Sciatic nerve (tissue), 2 donors: ENCODE data around the gene RECK. TPM values are rescaled to one million over a fixed set of nuclear protein-coding genes. Genes with fewer than 3 reads are reported as not detected.

Experiments
- ATAC-seq: fragments of 200-7000 bp; cut with Tn5 transposase; one replicate; pipeline ENCODE4 v1.9.1; 2020; ENCODE audit warnings: mild to moderate bottlenecking, moderate library complexity
- DNase-seq: peaks from one replicate; pipeline ENCODE4 v3.0.0-alpha.2; 2020; ENCODE audit warnings: low spot score
- intact Hi-C: fragments of 100-400 bp; cut with DNase I; formaldehyde crosslinking; loops from one replicate; pipeline ENCODE4 v1.14.2; 2022
- total RNA-seq: library from RNA; stranded (reverse); fragmentation: NEBNext Ultra II Directional; extraction: Animal tissue kit (Norgen Biotek cat#: 25700); gene quantifications from one replicate; pipeline ENCODE4 v1.2.1, GENCODE V29; 2021
- donor health status: DM: no; HTN: no; CAD: no.
- donor health status: DM: no; HTN: no; CAD: no.

Gene RECK
- total RNA-seq, 1 donor from 2014 or later, result 24.0 TPM

DNA sequence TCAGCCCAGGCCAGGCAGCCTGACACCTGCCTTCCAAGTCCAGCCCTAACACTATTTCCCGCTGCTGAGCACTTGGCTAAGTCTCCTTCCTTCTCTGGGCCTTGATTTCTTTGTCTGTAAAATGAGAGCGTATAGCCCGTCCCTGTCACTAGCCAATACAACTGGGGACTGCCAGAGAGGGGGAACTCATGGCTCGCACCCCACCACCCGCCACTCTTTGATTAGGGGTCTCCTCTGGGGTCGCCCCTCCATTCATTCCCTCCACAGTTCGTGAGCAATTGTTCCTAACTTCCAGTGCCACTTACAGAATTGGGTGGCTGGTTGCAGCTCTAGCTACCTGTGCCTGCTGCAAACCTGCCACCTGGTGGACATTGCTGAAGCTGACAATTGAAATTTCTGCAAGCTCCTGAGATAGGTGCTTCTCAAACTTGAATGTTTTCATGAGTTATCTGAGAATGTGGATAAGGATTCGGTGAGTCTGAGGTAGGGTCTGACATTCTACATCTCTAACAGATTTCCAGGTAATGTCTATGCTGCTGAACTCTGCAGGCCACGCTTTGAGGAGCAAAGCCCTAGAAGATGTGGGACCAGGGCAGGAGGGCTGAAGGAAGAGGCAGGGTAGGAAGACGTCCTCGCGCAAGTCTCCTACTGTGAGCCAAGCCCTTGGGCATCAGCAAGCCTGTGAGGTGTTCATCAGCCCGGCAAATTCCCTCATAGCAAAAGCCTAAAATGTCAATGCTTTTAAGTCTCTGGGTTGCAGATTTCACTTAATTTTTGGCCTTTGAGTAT lies 13.3 kb upstream of the RECK start:
- intact Hi-C loops, result loop anchor here (10.0 kb wide), 1 partner anchor 69 kb away; the partner anchor contains the start of gene OR2S2
- ATAC-seq (peak; percentile 65), DNase-seq (peak; percentile 74)

DNA sequence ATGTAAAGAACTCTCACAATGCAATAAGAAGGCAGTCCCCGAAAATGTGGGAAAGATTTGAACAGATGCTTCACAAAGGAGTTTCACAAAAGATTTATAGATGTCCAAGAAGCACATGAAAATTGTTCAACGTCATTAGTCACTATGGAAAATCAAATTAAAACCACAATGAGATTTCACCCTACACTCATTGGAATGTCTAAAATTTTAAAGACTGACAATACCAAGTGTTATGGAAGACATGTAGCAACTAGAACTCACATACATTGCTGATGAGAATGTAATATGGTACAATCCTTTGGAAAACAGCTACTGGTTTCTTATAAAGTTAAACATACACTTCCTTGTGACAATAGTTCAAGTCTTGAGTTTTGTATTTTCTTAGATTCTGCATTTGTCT lies 11.0 kb upstream of the RECK start:
- no peak for DNase-seq
- intact Hi-C loops, result loop anchor here (10.0 kb wide), 1 partner anchor 71 kb away; the partner anchor contains the start of gene OR2S2
- no peak for ATAC-seq

DNA sequence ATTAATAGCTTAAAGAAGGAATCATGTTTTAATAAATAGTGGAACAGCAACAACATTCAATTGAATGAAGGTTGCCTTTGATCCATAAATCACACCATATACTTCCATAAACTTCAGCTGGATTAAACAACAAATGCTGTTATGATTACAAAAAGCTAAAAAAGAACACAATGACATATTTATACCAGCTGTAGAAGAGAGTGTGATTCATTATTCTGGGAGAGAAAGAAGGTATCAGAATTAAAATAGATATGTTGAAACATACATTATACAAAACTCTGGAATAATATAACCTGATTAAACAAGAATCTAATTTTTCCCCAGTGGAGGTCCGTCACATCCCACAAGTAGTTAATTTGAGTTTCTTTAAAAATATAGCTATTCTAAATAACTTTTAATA lies 7.5 kb upstream of the RECK start:
- DNase-seq, result no peak
- intact Hi-C loops, result loop anchor here (10.0 kb wide), 1 partner anchor 74 kb away; the partner anchor contains the start of gene OR2S2
- no peak for ATAC-seq

DNA sequence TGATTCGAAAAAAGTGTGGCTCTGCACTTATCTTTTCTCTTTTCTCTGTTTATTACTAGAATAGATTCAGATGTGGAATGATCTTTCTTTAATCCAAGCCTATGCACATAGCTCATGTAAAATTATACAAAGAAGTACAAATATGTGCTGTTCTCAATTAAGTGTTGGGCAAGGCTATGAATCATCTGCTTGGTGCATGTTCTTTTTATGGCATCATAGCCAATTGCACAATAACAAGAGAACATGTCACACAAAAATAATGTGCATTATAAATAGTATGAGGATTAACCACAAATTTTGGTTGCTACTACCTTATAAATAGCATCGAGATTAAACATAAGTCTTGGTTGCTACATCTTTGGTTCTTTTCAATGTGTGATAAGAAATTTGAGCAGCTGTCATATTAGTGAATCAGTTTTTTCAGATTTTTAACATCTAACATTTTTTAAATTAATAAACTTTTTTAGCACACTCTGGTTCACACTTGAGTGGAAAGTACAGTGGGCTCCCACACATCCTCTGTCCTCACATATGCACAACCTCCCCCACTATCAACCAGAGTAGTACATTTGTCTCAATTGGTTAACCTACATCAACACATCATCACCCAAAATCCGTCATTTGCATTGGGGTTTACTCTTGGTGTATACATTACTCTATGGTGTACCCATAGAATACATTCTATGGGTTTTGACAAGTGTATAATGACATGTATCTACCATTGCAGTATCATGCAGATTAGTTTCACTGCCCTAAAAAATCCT lies 6.8 kb upstream of the RECK start:
- ATAC-seq (peak; percentile 89), DNase-seq (no peak)
- intact Hi-C loops, result loop anchor here (10.0 kb wide), 1 partner anchor 75 kb away; the partner anchor contains the start of gene OR2S2

DNA sequence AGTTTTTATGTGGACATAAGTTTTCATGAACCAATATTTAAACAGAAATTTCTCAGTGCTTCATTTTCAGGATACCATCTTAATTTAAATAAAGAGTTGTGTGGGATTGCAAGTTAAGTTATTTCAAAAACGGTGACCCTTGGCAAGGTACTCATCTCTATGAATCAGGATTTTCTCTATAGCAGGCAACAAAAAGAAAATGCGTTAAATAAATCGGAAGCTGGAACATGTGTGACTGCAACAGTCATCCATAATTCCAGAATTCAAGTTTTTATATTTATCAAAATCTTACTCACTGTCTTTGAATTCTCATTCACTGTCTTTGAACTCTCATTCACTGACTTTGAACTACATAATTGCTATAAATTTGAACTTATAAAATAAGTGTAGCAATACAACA lies 5.8 kb upstream of the RECK start:
- no peak for ATAC-seq
- intact Hi-C loops, result no loop called here
- no peak for DNase-seq

DNA sequence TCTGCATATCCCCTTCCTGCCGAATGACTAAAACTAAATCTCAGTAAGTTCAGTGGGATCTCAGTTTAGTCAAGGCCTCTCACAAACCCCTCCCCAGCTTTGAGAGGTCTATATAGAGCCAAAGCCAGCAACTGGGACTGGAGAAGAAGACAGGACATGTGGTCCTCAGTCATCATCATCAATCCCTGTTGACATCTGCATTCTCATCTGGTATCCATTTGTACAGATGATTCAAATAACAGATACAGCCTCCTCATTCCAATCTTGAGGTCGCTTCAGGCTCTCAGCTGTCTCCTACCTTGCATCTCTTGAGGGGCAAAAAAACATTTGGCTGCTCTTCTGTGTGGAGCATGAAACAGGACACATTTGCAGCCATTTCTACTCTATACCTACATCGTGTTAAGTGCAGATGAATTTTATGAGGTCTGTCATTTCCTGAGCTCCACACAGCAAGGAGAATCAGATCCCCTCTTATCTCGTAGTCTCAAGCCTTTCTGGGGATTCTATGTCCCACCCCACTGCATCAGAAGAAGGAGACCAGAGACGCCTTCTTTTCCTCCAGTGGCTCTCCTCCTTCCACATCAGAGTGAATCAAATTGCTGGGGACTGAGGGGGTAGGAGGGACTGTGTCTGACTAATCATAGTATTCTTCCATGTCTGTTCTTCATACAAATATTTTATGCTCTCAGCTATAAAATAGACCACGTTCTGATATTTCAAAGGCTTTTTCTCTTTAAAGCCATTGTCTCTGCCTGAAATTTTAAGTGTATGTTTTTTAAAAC lies 4.7 kb upstream of the RECK start:
- intact Hi-C loops, result no loop called here
- DNase-seq (no peak), ATAC-seq (no peak)

DNA sequence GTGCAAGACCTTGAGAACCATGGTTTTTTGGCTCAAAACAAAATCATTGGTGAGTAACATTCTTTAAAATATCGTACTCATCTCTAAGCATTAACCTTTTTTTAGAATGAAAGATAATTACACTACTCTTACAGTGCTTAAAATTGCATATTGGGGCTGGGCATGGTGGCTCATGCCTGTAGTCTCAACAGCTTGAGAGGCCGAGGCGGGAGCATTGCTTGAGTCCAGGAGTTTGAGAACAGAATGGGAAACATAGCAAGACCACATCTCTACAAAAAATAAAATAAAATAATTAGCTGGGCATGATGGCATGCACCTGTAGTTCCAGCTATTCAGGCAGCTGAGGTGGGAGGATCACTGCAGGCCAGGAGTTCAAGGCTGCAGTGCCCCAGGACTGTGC lies 2.9 kb upstream of the RECK start:
- DNase-seq (no peak), ATAC-seq (no peak)
- intact Hi-C loops, result no loop called here

DNA sequence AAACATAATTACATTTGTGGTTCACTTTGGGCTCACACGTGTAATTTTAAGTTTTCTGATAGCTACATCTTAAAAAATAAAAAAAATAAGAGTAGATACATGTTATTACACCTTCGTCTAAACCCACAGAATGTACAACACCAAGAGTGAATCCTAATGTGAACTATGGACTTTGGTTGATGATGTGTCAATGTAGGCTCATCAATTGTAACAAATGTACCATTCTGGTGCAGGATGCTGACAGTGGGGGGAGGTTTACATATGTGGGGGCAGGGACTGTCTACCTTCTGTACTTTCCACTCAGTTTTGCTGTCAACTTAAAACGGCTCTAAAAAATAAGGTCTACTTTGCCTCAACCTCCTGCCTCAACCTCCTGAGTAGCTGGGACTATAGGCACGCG lies 2.5 kb upstream of the RECK start:
- ATAC-seq, result no peak
- no peak for DNase-seq
- intact Hi-C loops, result no loop called here

DNA sequence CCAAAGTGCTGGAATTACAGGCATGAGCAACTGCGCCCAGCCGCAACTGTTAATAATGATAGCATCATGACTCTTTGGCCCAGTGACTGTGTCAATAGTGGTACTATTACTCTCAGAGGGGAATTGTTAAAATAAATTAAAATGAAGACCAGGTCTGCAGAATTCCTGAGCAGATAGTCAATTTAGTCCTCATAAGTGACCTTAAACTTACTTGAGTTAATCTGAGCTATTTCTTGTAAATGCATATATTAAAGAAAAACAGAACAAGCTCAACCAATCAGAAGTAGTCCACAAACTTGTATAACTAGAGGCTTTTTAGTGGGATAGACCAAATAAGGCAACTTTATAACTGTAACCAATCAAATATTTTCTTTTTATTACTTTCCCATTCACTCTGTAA lies 1.7 kb upstream of the RECK start:
- DNase-seq, result no peak
- ATAC-seq, result no peak
- intact Hi-C loops, result no loop called here

DNA sequence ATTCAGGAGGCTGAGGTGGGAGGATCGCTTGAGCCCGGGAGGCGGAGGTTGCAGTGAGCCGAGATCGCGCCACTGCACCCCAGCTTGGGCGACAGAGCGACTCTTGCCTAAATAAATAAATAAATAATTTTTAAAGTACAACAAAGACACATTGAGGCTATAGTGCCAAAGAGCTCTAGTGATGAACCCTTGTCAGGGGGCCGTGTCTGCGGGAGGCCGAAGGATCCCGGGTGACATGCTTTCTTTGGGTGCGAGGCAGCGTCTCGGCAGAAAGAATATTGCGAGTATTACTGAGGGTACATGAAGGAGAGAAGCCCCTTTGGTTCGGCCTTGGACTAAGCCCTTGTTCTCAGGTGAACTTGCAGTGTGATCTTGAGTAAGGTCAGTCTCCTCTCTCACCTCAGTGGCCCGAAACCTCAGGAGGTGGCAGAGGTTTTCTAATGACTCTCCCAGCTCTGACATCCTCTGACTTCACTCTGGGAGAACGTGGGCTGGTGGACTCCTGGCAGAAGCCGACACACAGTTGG lies 397 bp upstream of the RECK start:
- DNase-seq, result no peak
- intact Hi-C loops, result no loop called here
- ATAC-seq, result peak; percentile 4

DNA sequence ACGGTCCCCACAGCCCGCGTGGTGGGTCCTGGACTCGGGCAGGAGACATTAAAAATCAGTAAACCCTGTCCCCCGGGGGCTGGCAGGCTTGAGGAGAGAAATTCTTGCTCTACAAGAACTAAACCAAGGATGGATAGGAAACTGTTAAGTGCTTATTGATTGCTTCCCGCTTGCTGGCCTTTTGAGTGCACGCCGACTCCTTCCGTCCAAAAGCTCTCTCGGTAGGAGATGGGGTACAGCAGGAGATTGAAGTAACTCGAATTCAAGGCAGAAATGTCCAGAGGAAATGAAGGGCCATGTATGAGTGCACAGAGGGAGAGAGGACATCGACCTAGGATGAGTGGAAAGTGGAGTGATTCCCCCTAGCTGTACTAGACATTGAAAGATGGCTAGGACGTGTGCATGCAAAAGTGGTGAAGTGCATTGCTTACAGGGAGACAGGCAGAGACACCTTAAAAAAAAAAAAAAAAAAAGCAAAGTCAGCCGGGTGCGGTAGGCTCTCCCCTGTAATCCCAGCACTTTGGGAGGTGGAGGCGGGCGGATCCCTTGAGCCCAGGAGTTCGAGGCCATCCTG lies 923 bp downstream of the RECK start:
- DNase-seq, result no peak
- intact Hi-C loops, result no loop called here
- peak; percentile 33 for ATAC-seq

DNA sequence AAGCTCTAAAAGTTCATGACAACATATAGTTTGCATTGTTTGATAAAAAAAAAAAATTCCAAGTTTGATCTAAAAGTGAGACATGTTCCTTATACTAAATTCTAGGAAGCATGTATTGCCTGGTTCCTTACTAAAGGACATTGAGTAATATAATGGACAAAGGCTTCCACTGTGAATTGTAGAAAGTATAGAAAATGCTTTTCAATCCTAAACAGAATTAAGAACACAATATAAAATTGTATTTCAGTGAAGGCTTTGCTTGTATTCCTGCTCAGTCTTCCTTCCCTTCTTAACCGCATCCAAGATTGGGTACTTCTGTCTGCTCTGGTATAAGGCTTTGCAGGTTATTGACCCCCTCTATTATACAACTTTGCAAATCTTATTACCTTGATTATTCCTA lies 2.4 kb downstream of the RECK start:
- DNase-seq, result no peak
- no peak for ATAC-seq
- intact Hi-C loops, result no loop called here

DNA sequence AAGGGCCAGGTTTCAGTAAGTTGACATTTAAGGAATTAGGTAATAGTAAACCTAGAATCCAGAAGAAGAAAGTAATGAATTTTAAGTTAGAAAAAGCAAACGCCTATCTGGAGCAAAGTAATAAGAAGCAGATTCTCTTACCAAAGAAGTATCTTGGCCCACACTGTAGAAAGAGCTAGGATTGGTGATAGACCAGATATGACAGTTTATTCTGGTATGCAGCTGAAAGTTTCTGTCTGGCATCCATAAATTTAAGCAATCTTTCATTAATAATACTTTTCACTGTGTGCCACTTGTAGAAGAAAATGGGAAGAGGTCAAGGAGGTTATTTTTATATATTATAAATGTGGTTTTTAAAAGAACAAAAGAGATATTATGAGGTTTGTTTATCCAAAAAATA lies 3.0 kb downstream of the RECK start:
- no peak for DNase-seq
- ATAC-seq, result no peak
- intact Hi-C loops, result no loop called here

DNA sequence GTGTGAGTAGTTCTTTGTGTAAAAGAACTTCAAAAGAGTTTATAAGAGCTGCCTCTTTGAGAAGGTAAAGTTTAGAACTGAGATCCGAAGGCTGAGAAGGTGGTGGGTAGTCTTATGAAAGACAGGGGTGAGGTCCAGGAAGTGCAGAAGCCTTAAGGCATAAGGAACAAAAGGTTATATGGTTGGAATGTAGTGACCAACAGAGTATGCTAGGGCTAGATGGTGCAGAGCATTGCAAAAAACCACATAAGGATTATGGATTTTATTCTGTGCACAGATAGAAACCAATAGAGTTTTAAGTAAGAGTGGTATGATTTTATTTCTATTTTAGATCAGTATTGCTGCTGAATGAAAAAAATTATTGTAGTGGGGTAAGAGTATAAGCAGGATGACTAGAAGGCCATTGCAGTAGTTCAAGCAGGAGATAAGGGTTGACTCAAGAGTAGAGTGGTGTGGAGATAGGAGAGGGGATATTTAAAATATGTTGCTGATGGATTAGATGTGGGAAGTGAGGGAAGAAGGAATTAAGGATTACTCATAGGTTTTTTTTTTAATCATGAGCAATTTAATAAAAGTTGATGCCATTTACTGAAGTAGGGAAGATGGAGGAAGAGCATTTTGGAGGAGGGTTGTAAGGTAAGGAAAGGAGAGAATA lies 3.7 kb downstream of the RECK start:
- intact Hi-C loops, result no loop called here
- DNase-seq, result no peak
- no peak for ATAC-seq

DNA sequence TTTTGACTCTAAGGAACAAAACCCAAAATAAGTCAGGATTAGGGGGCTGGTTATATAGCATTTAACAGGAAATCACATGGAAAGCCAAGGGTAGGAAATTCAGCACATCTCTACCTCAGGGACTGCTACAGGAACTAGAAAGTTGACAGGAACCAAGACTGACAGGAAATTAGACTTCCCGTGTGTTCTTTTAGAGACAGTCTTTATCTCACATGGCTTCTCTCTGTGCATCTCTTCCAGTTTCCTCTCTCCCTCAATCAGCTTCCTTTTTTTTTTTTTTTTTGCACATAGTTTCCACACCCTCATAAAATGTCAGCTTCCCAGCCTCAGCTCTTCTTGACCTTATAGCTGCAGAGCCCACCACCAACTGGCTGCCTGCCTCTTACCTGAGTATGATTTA lies 4.8 kb downstream of the RECK start:
- no peak for ATAC-seq
- no peak for DNase-seq
- intact Hi-C loops, result no loop called here

DNA sequence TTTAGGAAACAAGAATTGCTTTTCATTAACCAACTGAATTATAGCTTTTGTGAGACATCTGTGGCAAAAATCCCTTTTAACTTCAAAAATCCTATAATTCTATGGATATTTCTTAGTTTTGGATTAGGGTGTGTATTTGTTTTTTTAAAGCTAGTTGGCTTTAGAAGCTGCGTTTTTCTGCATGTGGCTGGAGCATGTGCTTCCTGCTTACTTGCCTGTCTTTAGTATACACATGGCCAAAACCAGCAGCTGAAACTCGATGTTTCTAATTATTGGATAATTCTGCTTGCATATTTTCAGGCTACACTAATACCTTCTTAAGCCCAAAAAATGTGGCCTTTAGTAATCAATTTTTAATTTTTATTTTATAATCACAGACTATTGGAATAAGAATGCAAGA lies 8.9 kb downstream of the RECK start:
- DNase-seq (no peak), ATAC-seq (no peak)
- intact Hi-C loops, result no loop called here

DNA sequence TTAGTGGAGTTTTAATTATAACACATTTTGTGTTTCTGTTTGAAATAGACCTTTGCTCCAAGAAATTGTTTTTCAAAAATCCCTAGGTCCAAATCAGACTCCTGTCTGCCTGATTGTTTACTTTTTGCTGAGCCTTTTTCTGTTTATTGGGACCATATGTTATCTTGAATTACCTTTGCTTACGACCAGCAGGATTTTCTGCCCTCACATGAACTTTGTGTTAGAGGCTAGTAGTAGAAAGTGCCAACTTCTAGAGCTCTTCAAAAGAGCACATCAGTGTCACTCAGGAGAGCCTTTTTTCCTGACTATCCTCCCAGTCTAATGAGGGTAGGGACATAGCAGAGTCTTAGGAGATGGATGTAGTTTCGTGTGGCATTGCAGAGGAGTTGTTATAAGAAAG lies 10.2 kb downstream of the RECK start:
- ATAC-seq, result no peak
- no peak for DNase-seq
- intact Hi-C loops, result no loop called here

DNA sequence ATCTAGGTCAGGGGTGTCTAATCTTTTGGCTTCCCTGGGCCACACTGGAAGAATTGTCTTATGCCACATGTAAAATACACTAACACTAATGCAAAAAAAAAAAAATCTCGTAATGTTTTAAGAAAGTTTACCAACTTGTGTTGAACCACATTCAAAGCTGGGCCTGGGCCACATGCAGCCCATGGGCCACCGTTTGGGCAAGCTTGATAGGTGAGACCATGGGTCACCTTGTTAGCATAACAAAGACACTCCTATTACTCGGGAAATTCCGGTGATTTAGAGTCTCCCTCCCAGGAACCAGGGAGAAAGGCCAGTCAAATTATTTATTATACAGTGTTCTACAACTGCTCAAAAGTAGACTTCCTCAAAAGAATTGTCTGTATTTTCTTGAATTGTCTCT lies 12.7 kb downstream of the RECK start:
- no peak for DNase-seq
- no peak for ATAC-seq
- intact Hi-C loops, result no loop called here

DNA sequence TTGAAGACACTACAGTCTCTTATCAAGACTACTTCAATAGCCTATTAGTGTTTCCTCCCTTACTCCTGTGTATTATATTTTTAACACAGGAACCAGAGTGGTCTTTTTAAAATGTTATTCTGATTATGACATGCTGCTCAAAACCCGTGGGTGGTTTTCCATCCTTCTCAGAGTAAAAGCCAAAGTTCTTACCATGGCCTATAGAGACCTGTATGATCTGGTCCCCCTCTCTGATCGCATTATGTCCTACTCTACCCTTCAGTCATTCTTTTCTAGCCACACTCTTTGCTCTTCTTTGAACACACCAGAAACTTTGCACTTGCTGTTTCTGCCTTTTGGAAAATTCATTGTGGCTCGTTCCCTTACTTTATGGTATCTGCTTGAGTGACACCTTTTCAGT lies 13.8 kb downstream of the RECK start:
- ATAC-seq (no peak), DNase-seq (no peak)
- intact Hi-C loops, result no loop called here
